ENCODE results near the gene LCOR.

DNA sequence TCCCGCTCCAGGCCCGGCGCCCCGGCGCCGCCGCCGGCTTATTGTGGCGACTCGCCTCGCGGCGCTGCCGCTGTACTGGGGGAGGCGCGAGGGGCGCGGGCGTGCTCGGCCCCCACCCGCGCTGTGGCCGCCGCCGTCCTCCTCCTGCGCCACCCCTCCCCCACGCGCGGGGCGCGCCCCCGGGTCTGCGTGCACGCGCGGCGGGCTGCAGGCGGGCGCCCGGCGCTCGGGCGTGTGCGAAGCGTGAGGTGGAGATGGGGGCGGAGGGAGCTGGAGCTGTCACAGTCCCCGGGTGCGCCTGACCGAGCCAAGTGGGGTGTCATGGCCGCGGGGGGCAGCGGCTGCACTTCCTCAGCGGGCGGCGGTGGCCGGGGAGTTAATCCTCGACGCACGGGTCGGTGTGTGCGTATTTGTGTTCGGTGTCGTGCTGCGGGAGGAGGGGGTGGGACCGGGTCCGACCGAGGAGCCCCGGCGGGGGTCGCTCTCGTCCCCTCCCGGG is 672 bp downstream of the LCOR start:
- TF ChIP-seq, protein P1, sequence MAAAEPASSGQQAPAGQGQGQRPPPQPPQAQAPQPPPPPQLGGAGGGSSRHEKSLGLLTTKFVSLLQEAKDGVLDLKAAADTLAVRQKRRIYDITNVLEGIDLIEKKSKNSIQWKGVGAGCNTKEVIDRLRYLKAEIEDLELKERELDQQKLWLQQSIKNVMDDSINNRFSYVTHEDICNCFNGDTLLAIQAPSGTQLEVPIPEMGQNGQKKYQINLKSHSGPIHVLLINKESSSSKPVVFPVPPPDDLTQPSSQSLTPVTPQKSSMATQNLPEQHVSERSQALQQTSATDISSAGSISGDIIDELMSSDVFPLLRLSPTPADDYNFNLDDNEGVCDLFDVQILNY (CRISPR knock-in tag; IDR thresholded peaks at IDR 0.05), result peak; percentile 64; the same call in 1 of the 2 replicates
- TF ChIP-seq ZNF671 (CRISPR knock-in tag; IDR thresholded peaks at IDR 0.05) (no peak), NR3C1 (CRISPR knock-in tag; conservative IDR thresholded peaks at IDR 0.05; ENCODE audit: low read depth) (no peak), ELF4 (CRISPR knock-in tag; IDR thresholded peaks at IDR 0.05; ENCODE audit: low read depth) (no peak)
- TF ChIP-seq, protein P2, sequence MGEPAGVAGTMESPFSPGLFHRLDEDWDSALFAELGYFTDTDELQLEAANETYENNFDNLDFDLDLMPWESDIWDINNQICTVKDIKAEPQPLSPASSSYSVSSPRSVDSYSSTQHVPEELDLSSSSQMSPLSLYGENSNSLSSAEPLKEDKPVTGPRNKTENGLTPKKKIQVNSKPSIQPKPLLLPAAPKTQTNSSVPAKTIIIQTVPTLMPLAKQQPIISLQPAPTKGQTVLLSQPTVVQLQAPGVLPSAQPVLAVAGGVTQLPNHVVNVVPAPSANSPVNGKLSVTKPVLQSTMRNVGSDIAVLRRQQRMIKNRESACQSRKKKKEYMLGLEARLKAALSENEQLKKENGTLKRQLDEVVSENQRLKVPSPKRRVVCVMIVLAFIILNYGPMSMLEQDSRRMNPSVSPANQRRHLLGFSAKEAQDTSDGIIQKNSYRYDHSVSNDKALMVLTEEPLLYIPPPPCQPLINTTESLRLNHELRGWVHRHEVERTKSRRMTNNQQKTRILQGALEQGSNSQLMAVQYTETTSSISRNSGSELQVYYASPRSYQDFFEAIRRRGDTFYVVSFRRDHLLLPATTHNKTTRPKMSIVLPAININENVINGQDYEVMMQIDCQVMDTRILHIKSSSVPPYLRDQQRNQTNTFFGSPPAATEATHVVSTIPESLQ (CRISPR knock-in tag; IDR thresholded peaks at IDR 0.05), result no peak
- TF ChIP-seq, protein P3, sequence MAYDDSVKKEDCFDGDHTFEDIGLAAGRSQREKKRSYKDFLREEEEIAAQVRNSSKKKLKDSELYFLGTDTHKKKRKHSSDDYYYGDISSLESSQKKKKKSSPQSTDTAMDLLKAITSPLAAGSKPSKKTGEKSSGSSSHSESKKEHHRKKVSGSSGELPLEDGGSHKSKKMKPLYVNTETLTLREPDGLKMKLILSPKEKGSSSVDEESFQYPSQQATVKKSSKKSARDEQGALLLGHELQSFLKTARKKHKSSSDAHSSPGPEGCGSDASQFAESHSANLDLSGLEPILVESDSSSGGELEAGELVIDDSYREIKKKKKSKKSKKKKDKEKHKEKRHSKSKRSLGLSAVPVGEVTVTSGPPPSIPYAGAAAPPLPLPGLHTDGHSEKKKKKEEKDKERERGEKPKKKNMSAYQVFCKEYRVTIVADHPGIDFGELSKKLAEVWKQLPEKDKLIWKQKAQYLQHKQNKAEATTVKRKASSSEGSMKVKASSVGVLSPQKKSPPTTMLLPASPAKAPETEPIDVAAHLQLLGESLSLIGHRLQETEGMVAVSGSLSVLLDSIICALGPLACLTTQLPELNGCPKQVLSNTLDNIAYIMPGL (CRISPR knock-in tag; IDR thresholded peaks at IDR 0.05), result peak; percentile 61; the same call in 1 of the 2 replicates
